Keratinocyte (primary cell): Measurements from ENCODE around the gene CHST8. TPM values are rescaled to one million over a fixed set of nuclear protein-coding genes. Genes with fewer than 3 reads are reported as not detected.
A peak's percentile ranks its signal among the peaks of the same experiment; 100 is the strongest.

Experiments used
- DNase-seq: peaks from one replicate; pipeline ENCODE4 v3.0.0-alpha.2; 2011; ENCODE audit warnings: low read depth, missing footprints, low spot score
- FAIRE-seq: peaks from 2 replicates; lab custom pipeline; 2011; peaks lifted over from hg19 to GRCh38; lab: Jason Lieb, UNC
- H2AFZ ChIP-seq: 2 replicates; pipeline ENCODE4 v1.6.0; 2012; ENCODE audit warnings: low read length, control low read depth, inconsistent platforms; ENCODE audit not compliant: control insufficient read depth
- H3K27ac ChIP-seq: 2 replicates; pipeline ENCODE4 v1.5.1; 2011; ENCODE audit warnings: low read length; ENCODE audit not compliant: control insufficient read depth, insufficient read depth
- H3K27me3 ChIP-seq: 3 replicates; pipeline ENCODE4 v1.6.0; 2011; ENCODE audit warnings: low read length; ENCODE audit not compliant: control insufficient read depth, insufficient read depth; ENCODE audit errors: extremely low read depth
- H3K36me3 ChIP-seq, 2 experiments: 2 replicates in 1 of 2; 3 replicates in 1 of 2; pipeline ENCODE4 v1.5.1; 2011; ENCODE audit warnings: low read length in 2 of 2, mild to moderate bottlenecking in 1 of 2; ENCODE audit not compliant: control insufficient read depth in 2 of 2, insufficient read depth in 2 of 2; ENCODE audit errors: extremely low read depth in 1 of 2
- H3K4me1 ChIP-seq: 3 replicates; pipeline ENCODE4 v1.5.1; 2011; ENCODE audit warnings: low read length; ENCODE audit not compliant: control insufficient read depth, insufficient read depth; ENCODE audit errors: extremely low read depth
- H3K4me2 ChIP-seq: 3 replicates; pipeline ENCODE4 v1.6.0; 2011; ENCODE audit warnings: low read depth, low read length; ENCODE audit not compliant: control insufficient read depth, insufficient read depth; ENCODE audit errors: extremely low read depth
- H3K4me3 ChIP-seq, 3 experiments: fragments of 200-600 bp in 1 of 3; sonication (generic) in 1 of 3; 2 replicates in 2 of 3; 3 replicates in 1 of 3; pipeline ENCODE4 v1.5.1; 2011 to 2016; ENCODE audit warnings: low read length in 3 of 3, mild to moderate bottlenecking in 3 of 3, control low read depth in 2 of 3, inconsistent platforms in 1 of 3, low read depth in 1 of 3, mixed read lengths in 1 of 3, mixed run types in 1 of 3, moderate library complexity in 1 of 3; ENCODE audit not compliant: control insufficient read depth in 2 of 3, insufficient read depth in 2 of 3; ENCODE audit errors: extremely low read depth in 1 of 3
- H3K79me2 ChIP-seq: 2 replicates; pipeline ENCODE4 v1.6.0; 2012; ENCODE audit warnings: low read length; ENCODE audit not compliant: control insufficient read depth, insufficient read depth
- H3K9ac ChIP-seq: 3 replicates; pipeline ENCODE4 v1.6.0; 2011; ENCODE audit warnings: low read length; ENCODE audit not compliant: control insufficient read depth, insufficient read depth; ENCODE audit errors: extremely low read depth
- H3K9me1 ChIP-seq: 3 replicates; pipeline ENCODE4 v1.6.0; 2011; ENCODE audit warnings: low read length; ENCODE audit not compliant: control insufficient read depth, insufficient read depth; ENCODE audit errors: extremely low read depth
- H3K9me3 ChIP-seq: 2 replicates; pipeline ENCODE4 v1.5.1; 2012; ENCODE audit warnings: low read depth, low read length; ENCODE audit not compliant: control insufficient read depth
- H4K20me1 ChIP-seq: 3 replicates; pipeline ENCODE4 v1.6.0; 2011; ENCODE audit warnings: low read length; ENCODE audit not compliant: control insufficient read depth, insufficient read depth; ENCODE audit errors: extremely low read depth
- CTCF ChIP-seq, 3 experiments: IDR thresholded peaks in 1 of 3; conservative IDR thresholded peaks in 1 of 3; optimal IDR thresholded peaks in 1 of 3; 2 replicates in 2 of 3; 3 replicates in 1 of 3; pipeline versions ENCODE3 to v1.5.1; 2011; ENCODE audit warnings: low read length in 3 of 3, mild to moderate bottlenecking in 3 of 3, moderate library complexity in 2 of 3, control low read depth in 1 of 3, inconsistent platforms in 1 of 3; ENCODE audit not compliant: insufficient read depth in 2 of 3; ENCODE audit errors: extremely low read depth in 1 of 3
- EZH2 ChIP-seq: IDR thresholded peaks from one replicate; pipeline ENCODE4 v1.6.1; 2012; ENCODE audit warnings: inconsistent platforms, mild to moderate bottlenecking, low read length, moderate library complexity
- dilution Hi-C: fragments of 300-500 bp; cut with MboI; formaldehyde crosslinking; loops from one replicate; pipeline ENCODE4 v1.7.0; 2020; ENCODE audit warnings: low sequenced_read_pairs; ENCODE audit not compliant: extremely low pct_ligation_motif_present
- polyA plus RNA-seq, 5 experiments: library from polyadenylated mRNA; depleted of rRNA in 3 of 5; stranded (reverse) in 3 of 5; stranded (forward) in 1 of 5; unstranded in 1 of 5; fragments of >200 nt; gene quantifications; 1 replicate in 1 of 5; 2 replicates in 3 of 5; 3 replicates in 1 of 5; pipeline versions ENCODE4 v1.2.1 to v1.2.3, GENCODE V29; 2011 to 2012; ENCODE audit warnings: missing spikeins in 2 of 5, low read depth in 1 of 5, low replicate concordance in 1 of 5

CHST8 gene
- polyA plus RNA-seq, 1 donor (not counting 4 experiments of a cell fraction or from before 2014, with no cell fraction given): not detected

GRCh38 chr19:33767898-33768413 is 146.2 kb downstream of the CHST8 start:
- Histone ChIP-seq H3K9me3 (no peaks in the 10 kb centered on the region), H3K79me2 (no peaks in the 10 kb centered on the region), H3K27me3 (no peaks in the 10 kb centered on the region), H3K9me1 (no peaks in the 10 kb centered on the region), H3K36me3 (no peaks in the 10 kb centered on the region), H4K20me1 (no peaks in the 10 kb centered on the region), H3K27ac (no peak overlapping the region), H2AFZ (no peak overlapping the region), H3K4me3 (no peak overlapping the region), H3K4me1 (no peaks in the 10 kb centered on the region), H3K4me2 (no peak overlapping the region), H3K9ac (no peak overlapping the region)
- FAIRE-seq (no peak), DNase-seq (no peak)
- TF ChIP-seq CTCF (optimal IDR thresholded peaks at IDR 0.05 in 1 of 3, IDR thresholded peaks at IDR 0.05 in 1 of 3, conservative IDR thresholded peaks at IDR 0.05 in 1 of 3; ENCODE audit: extremely low read depth in 1 of 3, insufficient read depth in 2 of 3, low read length in 3 of 3) (peak in 2 of 3 experiments; percentile 24 to 43), EZH2 (no peak)
- dilution Hi-C loops: no loop called here

- Histone ChIP-seq H2AFZ (no peak overlapping the region), H3K9me1 (no peaks in the 10 kb centered on the region), H3K36me3 (no peaks in the 10 kb centered on the region), H3K27me3 (no peaks in the 10 kb centered on the region), H3K27ac (no peak overlapping the region), H4K20me1 (no peaks in the 10 kb centered on the region), H3K4me2 (no peak overlapping the region), H3K4me1 (no peaks in the 10 kb centered on the region), H3K4me3 (no peak overlapping the region), H3K79me2 (no peaks in the 10 kb centered on the region), H3K9ac (no peak overlapping the region), H3K9me3 (no peaks in the 10 kb centered on the region)
- dilution Hi-C loops: no loop called here
- FAIRE-seq (no peak), DNase-seq (no peak)
- TF ChIP-seq EZH2 (no peak), CTCF (optimal IDR thresholded peaks at IDR 0.05 in 1 of 3, IDR thresholded peaks at IDR 0.05 in 1 of 3, conservative IDR thresholded peaks at IDR 0.05 in 1 of 3; ENCODE audit: extremely low read depth in 1 of 3, insufficient read depth in 2 of 3, low read length in 3 of 3) (no peak)
These were observed 147.5 kb downstream of the CHST8 start for GRCh38 chr19:33769208-33769607.
